ENCODE measurements around the gene NAT16.
"Not testable (repeated sequence)": the region's sequence is repeated elsewhere in the genome, so short reads cannot be mapped to it uniquely, and the experiment has no call there.

The NAT16 gene

DNA sequence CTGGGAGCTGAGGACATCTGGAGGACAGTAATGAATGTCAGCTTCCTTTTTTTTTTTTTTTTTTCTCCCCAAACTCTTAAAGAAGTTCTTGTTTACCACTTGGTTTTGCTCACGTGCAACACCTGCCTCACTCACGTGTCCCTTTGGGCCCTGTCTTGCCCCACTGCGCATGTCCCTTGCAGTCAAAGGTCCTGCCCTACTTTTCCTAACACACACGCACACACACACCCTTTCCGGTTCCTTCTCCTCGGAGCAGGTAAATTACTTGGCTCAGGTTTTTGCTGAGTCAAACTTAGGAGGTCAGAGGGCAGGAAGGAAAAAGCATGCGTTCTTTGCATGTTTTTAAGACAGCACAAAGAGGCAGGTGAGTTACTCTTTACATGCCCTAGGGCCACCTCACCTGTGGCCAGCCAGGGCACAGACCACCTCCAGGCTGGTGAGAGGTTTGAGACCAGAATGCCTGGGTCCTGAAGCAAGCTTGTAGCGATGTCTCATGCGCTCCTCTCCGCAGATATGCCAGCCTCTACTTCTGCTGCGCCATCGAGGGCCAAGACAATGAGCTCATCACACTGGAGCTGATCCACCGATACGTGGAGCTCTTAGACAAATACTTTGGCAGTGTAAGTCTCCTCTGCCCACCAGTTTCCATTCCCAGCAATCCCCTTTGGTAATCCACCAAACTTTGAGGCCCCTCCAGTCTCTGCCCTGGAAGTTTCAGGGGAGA lies 23.1 kb downstream of the NAT16 start:
- no peak for DNase-seq

DNA sequence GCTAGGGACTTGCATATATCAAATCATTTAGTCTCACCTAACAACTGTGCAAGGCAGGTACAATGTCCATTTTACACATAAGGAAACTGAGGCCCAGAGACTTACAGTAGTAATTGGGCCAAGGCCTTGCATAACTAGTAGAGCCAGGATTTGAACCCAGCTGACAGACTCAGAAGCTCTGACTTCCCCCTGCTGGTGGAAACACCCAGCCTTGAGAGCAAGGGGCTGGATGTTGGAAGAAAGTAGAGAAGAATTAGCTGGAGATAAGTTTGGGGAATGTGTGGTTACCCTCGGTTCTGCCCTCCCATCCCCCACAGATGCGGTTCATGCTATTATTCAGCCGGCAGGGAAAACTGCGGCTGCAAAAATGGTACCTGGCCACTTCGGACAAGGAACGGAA lies 23.8 kb downstream of the NAT16 start:
- DNase-seq, result no peak

DNA sequence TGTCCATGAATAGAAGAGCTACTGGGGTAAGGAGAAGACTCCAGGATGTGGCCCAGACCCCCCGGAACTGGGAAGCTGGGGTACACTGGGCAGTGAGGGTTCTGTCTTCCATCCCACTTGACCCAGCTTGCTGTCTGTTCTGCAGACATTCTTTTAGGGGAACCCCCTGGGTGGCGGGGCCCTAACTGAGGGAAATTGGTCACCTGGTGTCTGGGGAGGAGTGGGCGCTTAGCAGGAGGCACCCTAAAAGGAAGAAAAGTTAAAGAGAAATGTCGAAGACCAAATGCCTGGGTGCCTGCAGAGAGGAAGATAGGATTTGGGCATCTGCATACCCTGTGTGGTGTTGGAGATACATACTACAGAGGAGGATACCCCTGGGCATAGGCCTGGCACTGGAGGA lies 24.8 kb downstream of the NAT16 start:
- no peak for DNase-seq

DNA sequence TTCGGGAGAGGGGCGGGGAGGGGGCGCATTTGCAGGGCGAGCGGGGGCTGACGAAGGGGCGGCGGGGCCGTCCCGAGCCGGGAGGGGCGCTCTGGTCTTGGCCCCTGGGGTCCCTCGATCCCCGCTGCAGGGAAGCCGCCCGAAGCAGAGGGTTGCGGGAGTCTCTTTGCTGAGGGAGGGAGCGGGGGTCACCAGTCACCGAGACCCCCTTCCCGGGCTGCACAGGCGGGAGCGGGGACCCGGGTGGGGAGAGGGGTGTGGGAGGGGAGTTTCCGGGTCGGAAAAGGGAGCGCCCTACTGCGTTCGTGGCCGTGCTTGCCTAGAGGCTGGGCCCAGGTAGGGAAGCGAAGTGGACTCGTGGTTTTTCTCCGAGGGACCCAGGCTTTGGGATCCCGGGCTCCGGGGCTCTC lies 25.4 kb downstream of the NAT16 start:
- DNase-seq, result no peak

DNA sequence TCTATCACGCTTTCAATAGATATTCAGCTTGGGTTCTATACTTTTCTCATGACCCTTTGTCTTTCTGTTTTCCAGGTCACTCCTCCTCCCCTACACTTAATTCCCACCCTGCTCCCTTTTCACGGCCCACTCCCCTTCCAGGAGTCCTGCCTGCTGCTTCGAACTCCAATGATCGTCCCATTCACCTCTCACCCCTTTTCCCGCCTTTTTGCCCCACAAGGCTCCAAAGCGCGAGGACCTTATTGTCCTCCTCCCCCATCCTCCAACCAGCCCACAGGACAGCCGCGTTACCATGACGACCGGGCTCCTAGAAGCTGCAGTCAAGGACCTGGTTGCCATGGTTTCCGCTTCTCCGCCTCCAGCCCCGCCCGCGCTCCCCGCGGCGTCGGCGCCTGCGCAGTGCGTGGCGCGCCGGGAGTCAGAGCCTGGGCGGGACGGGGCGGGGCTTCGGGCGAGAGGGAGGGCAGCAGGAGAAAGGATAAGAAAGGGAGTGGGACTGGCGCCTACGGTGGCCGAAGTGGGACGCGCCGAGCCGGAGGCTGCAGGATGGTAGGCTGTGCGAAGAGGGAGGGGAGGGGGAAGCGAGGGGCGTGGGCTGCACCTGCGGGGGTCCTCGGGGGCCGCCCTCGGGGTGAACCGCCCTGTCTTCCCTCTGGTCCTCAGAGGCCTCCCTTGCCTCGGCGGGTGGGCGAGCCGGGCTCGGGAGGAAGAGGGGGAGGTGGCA lies 26.0 kb downstream of the NAT16 start, which contains the start of gene AP1S1:
TSS of gene AP1S1 (plus strand) at position 508 of the 724 bp plus-strand sequence. CDS start at position 547, 39 bp downstream.
- DNase-seq, result peak; percentile 80

DNA sequence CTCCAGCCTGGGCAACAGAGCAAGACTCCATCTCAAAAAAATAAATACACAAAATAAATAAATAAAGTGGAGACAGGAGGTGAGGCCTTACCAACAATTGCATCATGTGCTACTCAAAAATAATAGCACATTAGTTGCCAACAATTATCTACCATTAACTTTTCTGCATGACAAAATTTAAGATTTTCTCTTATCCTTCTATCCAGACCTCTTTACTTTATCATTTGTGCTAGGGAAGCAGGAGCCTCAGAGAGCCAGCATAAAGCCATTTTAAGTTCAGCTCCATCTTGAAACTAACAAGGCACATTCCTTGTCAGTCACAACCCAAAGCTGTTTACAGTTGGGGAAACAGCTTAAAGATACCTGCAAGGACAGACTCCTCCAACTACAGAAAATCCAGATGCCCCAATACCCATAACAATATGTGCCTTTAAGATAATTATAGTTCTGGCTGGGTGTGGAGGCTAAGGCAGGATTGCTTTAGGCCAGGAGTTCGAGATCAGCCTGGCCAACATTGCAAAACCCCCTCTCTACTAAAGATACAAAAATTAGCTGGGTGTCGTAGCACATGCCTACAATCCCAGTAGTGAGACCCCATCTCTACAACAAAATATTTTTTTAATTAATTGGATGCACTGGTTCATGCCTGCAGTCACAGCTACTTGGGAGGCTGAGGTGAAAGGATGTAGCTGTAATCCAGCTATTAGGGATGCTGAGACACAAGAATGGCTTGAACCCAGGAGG lies 28.0 kb downstream of the NAT16 start:
- no peak for DNase-seq

DNA sequence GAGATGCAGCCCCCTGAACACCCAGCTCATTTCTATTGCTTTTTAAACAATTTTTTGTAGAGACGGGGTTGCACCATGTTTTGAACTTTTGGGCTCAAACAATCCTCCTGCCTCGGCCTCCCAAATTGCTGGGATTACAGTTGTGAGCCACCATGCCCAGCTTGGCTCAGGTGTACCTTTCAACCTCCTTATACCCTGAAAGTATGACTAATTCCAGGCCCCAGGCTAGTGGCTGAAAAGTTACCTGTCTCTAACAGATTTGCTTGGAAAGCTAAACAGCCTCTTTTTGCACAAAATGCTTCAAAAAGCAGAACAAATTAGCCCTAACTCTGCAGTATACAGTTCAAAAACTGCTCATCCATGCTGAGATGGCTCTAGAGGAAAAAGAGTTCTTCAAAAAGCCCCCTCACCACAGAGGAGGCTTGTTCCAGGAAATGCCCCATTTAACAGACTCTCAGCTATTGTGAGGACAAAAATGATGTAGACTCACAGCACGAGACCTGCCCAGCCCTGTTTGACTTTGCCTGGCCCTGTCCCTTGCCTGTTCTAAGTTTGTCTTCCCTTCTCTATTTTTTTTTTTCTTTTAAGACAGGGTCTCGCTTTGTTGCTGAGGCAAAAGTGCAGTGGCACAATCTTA lies 39.2 kb downstream of the NAT16 start:
- DNase-seq, result no peak

DNA sequence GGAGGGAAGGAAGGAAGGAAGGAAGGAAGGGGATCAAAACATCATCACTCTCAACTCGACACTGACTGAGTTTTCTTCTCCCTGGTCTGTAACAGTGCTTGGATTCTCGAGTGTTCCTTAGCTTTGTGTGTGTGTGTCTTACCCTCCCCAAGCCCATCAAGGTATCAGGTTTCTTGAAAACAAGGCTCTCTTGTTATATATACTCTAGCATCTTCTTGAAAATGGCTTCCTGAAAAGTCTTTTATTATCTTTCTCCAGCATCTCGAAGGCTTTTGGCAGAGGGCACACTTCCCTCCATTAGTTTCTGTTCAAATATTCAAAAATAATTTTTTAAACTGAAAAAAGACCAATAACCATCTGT lies 39.8 kb downstream of the NAT16 start:
- DNase-seq, result no peak

DNA sequence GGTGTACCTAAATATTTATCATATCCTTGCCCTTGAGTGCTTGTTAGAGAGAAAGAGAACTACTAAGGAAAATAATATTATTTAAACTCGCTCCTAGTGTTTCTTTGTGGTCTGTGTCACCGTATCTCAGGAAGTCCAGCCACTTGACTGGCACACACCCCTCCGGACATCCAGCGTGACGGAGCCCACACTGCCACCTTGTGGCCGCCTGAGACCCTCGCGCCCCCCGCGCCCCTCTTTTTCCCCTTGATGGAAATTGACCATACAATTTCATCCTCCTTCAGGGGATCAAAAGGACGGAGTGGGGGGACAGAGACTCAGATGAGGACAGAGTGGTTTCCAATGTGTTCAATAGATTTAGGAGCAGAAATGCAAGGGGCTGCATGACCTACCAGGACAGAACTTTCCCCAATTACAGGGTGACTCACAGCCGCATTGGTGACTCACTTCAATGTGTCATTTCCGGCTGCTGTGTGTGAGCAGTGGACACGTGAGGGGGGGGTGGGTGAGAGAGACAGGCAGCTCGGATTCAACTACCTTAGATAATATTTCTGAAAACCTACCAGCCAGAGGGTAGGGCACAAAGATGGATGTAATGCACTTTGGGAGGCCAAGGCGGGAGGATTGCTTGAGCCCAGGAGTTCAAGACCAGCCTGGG lies 41.8 kb downstream of the NAT16 start:
- peak; percentile 89 for DNase-seq

DNA sequence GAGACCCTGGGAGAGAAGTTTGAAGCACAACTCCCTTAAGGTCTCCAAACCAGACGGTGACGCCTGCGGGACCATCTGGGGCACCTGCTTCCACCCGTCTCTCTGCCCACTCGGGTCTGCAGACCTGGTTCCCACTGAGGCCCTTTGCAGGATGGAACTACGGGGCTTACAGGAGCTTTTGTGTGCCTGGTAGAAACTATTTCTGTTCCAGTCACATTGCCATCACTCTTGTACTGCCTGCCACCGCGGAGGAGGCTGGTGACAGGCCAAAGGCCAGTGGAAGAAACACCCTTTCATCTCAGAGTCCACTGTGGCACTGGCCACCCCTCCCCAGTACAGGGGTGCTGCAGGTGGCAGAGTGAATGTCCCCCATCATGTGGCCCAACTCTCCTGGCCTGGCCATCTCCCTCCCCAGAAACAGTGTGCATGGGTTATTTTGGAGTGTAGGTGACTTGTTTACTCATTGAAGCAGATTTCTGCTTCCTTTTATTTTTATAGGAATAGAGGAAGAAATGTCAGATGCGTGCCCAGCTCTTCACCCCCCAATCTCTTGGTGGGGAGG lies 42.4 kb downstream of the NAT16 start:
- no peak for DNase-seq

DNA sequence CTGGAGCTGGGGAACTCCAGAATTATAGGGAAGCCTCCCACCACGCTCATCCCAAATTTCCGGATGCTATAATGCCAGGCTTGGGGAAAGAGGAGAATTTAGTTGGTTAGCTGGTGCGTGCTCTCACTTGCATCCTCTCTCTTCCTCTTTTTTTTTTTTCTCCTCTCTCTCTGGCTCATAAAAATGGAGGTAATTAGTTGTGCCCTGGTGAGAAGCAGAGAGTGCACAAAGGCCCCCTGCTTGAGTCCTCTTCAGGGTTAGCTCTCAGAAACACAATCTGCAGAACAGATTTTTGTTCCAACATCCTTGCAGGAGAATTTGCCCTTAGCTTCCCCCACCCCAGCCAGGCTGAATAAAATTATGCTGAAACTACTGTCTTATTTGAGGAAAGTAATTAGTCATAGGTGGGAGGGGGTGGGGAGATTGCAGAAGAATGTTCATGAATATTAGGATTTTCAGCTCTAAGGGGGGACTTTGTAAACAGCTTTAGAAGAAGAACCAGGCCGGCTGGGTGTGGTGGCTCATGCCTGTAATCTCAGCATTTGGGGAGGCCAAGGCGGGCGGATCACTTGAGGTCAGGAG lies 45.6 kb downstream of the NAT16 start:
- DNase-seq, result no peak

DNA sequence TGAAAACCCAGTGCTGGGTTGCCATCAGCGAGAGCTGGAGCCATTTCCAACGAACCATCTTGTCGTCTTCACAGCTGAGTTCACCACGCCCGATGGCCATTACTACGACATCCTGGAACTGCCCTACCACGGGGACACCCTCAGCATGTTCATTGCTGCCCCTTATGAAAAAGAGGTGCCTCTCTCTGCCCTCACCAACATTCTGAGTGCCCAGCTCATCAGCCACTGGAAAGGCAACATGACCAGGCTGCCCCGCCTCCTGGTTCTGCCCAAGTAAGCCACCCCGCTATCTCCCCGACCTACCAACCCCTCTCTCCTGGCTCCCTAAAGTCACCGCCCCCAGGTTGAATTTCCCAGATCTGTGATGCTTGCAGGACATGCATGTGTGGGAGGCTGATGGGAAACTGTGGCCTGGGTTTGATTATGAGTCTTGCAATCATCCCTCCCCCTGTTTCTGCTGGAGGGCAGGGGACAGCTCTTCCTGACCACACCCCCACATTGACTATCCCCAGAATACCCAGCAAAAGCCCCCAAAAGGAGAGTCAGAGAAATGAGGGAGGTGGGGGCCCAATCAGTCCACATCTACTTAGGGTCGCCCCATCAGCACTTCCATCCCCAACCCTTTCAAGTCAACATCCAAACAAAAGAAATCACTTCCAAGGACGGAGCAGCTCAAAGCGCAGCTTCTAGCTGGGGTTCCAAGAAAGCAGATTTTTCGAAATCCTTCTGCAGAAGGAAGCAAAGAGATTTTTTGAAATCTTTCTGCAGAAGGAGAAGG lies 46.3 kb downstream of the NAT16 start:
- DNase-seq, result no peak

DNA sequence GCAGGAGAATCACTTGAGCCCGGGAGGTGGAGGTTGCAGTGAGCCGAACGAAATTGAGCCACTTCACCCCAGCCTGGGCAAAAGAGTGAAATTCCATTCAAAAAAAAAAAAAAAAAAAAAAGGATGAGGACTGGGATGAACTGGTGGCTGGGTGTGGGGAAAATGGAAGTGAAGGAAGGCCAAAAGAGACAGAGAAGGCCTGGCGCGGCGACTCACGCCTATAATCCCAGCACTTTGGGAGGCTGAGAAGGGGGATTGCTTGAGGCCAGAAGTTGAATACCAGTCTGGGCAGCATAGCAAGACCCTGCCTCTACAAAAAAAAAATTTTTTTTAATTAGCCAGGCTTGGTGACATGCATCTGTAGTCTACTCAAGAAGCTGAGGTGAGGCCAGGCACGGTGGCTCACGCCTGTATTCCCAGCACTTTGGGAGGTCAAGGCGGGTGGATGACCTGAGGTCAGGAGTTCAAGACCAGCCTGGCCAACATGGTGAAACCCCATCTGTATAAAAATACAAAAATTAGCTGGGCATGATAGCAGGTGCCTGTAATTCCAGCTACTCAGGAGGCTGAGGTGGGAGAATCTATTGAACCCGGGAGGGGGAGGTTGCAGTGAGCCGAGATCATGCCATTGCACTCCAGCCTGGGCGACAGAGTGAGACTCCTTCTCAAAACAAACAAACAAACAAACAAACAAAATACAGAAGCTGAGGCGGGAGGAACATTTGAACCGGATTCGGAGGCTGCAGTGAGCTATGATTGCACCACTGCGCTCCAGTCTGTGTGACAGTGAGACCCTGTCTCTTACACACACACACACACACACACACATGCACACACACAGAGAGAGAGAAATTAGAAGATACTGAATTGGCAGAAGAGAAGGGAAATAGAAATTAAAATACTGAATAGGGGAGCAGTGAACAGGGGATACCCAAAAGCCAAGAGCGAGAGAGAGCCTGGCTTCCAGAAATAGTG lies 47.2 kb downstream of the NAT16 start:
- not testable (repeated sequence) for DNase-seq

DNA sequence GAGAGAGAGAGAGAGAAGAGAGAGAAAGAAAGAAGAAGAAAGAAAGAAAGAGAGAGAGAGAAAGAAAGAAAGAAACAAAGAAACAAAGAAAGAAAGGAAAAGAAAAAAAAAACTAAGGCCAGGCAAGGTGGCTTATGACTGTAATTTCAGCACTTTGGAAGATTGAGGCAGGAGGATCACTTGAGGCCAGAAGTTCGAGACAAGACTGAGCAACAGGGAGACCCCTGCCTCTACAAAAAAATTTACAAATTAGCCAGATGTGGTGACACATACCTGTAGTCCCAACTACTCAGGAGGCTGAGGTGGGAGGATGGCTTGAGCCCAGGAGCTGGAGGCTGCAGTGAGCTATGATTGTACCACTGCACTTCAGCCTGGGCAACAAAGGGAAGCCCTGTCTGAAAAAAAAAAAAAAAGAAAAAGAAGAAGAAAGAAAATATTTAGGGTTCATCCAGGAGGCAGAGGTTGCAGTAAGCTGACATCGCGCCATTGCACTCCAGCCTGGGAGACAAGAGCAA lies 50.4 kb downstream of the NAT16 start:
- no peak for DNase-seq

DNA sequence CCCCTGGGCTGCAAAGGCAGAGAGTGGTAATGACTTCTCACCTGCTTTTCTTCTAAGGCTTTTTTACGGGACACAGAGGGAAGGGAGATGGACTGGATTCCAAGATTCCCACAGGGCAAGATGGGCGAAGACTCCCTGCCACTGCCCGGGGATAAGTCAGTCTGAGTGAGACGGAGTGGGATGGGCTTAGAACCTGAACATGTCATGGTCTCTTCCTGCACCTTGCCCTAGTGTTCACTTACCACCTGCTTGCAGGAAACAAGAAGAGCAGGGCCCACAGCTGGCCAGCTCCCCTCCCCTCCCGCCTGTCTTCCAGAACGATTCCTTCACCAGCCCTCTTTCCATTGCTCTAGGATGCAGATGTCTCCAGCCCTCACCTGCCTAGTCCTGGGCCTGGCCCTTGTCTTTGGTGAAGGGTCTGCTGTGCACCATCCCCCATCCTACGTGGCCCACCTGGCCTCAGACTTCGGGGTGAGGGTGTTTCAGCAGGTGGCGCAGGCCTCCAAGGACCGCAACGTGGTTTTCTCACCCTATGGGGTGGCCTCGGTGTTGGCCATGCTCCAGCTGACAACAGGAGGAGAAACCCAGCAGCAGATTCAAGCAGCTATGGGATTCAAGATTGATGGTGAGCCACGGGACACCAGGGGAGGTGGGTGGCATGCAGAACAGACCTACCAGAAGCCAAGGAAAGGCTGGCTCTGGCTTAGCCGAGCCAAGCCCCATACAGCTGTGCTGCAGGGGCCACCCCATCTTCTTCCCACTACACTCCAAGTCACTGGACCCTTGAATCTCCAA lies 51.9 kb downstream of the NAT16 start:
- DNase-seq, result no peak

DNA sequence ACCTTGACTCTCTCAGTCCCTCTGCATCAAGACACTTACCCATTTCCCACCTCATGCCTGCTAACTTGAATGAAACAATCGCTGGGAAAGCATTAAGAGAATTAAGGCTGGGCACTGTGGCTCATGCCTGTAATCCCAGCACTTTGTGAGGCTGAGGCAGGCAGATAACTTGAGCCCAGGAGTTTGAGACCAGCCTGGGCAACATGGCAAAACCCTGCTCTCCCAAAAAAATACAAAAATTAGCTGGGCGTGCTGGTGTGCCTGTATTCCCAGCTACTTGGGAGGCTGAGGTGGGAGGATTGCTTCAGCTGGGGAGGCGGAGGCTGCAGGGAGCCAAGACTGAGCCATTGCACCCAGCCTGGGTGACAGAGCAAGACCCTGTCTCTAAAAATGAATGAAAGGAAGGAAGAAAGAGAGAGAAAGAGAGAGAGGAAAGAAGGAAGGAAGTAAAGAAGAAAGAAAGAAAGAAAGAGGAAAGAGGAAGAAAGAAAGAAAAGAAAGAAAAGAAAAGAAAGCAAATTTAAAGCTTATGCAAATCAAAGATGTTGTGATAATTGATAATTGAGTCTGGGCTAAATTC lies 52.5 kb downstream of the NAT16 start:
- no peak for DNase-seq

DNA sequence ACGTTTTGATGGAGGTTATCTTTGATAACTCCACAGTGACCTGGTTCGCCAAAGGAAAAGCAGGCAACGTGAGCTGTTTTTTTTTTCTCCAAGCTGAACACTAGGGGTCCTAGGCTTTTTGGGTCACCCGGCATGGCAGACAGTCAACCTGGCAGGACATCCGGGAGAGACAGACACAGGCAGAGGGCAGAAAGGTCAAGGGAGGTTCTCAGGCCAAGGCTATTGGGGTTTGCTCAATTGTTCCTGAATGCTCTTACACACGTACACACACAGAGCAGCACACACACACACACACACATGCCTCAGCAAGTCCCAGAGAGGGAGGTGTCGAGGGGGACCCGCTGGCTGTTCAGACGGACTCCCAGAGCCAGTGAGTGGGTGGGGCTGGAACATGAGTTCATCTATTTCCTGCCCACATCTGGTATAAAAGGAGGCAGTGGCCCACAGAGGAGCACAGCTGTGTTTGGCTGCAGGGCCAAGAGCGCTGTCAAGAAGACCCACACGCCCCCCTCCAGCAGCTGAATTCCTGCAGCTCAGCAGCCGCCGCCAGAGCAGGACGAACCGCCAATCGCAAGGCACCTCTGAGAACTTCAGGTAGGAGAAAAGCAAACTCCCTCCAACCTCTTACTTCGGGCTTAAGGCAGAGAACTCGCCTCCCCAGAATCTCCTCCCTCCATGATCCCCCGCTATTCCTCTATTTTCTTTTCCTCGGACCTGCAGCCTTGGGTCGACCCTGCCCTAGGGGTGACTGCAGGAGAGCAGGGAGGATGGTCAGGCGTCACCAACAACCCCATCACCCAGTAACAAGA lies 53.2 kb downstream of the NAT16 start, which contains the start of gene SERPINE1:
TSS of gene SERPINE1 (plus strand) at position 454 of the 809 bp plus-strand sequence. CDS start 1,290 bp downstream, outside the sequence.
- peak; percentile 95 for DNase-seq
